DOHH2 (cell line): Measurements from ENCODE around the gene PYGO2.
"Not testable (repeated sequence)": the region's sequence is repeated elsewhere in the genome, so short reads cannot be mapped to it uniquely, and the experiment has no call there.

ENCODE experiments used
- H3F3A ChIP-seq: fragments of 200-600 bp; sonication (generic), shearing (Covaris generic); 2 replicates; pipeline ENCODE4 v1.6.0; 2016; ENCODE audit warnings: antibody characterized with exemption, mild to moderate bottlenecking; ENCODE audit not compliant: control insufficient read depth, insufficient read depth
- H3K27ac ChIP-seq: fragments of 200-600 bp; sonication (generic); 2 replicates; pipeline ENCODE4 v1.5.1; 2014; ENCODE audit warnings: low read depth, mild to moderate bottlenecking, low read length, moderate library complexity
- H3K27me3 ChIP-seq: fragments of 200-600 bp; sonication (generic); 2 replicates; pipeline ENCODE4 v1.6.1; 2014; ENCODE audit warnings: mild to moderate bottlenecking, low read length, mixed read lengths; ENCODE audit not compliant: control insufficient read depth
- H3K36me3 ChIP-seq: fragments of 200-600 bp; sonication (generic); 2 replicates; pipeline ENCODE4 v1.6.1; 2014; ENCODE audit warnings: mild to moderate bottlenecking, low read length, moderate library complexity, mixed read lengths; ENCODE audit not compliant: control insufficient read depth
- H3K4me1 ChIP-seq: fragments of 200-600 bp; sonication (generic); 2 replicates; pipeline ENCODE4 v1.6.1; 2014; ENCODE audit warnings: mild to moderate bottlenecking, low read length, mixed read lengths; ENCODE audit not compliant: control insufficient read depth
- H3K4me2 ChIP-seq: fragments of 200-600 bp; sonication (generic); 2 replicates; pipeline ENCODE4 v1.6.0; 2014; ENCODE audit warnings: mild to moderate bottlenecking, low read length, moderate library complexity
- H3K4me3 ChIP-seq: fragments of 200-600 bp; sonication (generic); 2 replicates; pipeline ENCODE4 v1.5.1; 2014; ENCODE audit warnings: mild to moderate bottlenecking, low read length, mixed read lengths
- H3K79me2 ChIP-seq: fragments of 200-600 bp; sonication (generic); 2 replicates; pipeline ENCODE4 v1.6.1; 2014; ENCODE audit warnings: mild to moderate bottlenecking, low read length, mixed read lengths; ENCODE audit not compliant: control insufficient read depth
- H3K9me2 ChIP-seq: fragments of 200-600 bp; sonication (generic); replicated peaks from 2 replicates; pipeline ENCODE4 v1.6.1; 2014; ENCODE audit warnings: mild to moderate bottlenecking, low read length, mixed read lengths; ENCODE audit not compliant: control insufficient read depth
- H3K9me3 ChIP-seq: fragments of 200-600 bp; sonication (generic); 2 replicates; pipeline ENCODE4 v1.6.1; 2014; ENCODE audit warnings: antibody characterized with exemption, low read length, mixed read lengths; ENCODE audit not compliant: control insufficient read depth, insufficient read depth
- H4K20me1 ChIP-seq: fragments of 200-600 bp; sonication (generic); 2 replicates; pipeline ENCODE4 v1.6.0; 2014; ENCODE audit warnings: low read depth, mild to moderate bottlenecking, antibody characterized with exemption, low read length, moderate library complexity; ENCODE audit not compliant: control insufficient read depth, insufficient read depth
- CTCF ChIP-seq: fragments of 200-600 bp; sonication (generic); IDR thresholded peaks from one replicate; pipeline ENCODE4 v1.5.1; 2014; ENCODE audit warnings: antibody characterized with exemption, mild to moderate bottlenecking, low read depth, low read length; ENCODE audit not compliant: poor library complexity, severe bottlenecking
- EZH2phosphoT487 ChIP-seq: fragments of 200-600 bp; sonication (generic); IDR thresholded peaks from 2 replicates; pipeline ENCODE4 v1.6.1; 2017; ENCODE audit warnings: borderline replicate concordance, mild to moderate bottlenecking, antibody characterized with exemption, low read length, moderate library complexity, mixed read lengths

PYGO2 gene

GRCh38 chr1:154978360-154978759 is 16.8 kb upstream of the PYGO2 start:
- Histone ChIP-seq H3K36me3 (peaks cover 61% of the 10 kb centered on the region), H3K9me3 (no peaks in the 10 kb centered on the region), H3F3A (peaks cover 24% of the 10 kb centered on the region), H3K4me3 (no peak overlapping the region), H3K4me1 (peaks cover 42% of the 10 kb centered on the region), H3K27ac (no peak overlapping the region), H3K79me2 (peaks cover 83% of the 10 kb centered on the region), H3K4me2 (no peak overlapping the region), H4K20me1 (peaks cover 7% of the 10 kb centered on the region; the same call in 1 of the 2 replicates), H3K27me3 (no peaks in the 10 kb centered on the region), H3K9me2 (no peaks in the 10 kb centered on the region)
- TF ChIP-seq CTCF (no peak), EZH2phosphoT487 (no peak)

GRCh38 chr1:154977762-154978161 is 16.2 kb upstream of the PYGO2 start:
- not testable (repeated sequence) for H3K9me2 ChIP-seq, H4K20me1 ChIP-seq, H3K9me3 ChIP-seq, H3K4me3 ChIP-seq, H3K27ac ChIP-seq, H3K27me3 ChIP-seq
- peak overlapping the region; percentile 83; the same call in 1 of the 2 replicates for H3K4me2 ChIP-seq
- peaks cover 63% of the 10 kb centered on the region for H3K36me3 ChIP-seq
- peaks cover 46% of the 10 kb centered on the region for H3K4me1 ChIP-seq
- H3F3A ChIP-seq, result peaks cover 24% of the 10 kb centered on the region
- peaks cover 86% of the 10 kb centered on the region for H3K79me2 ChIP-seq

- H3K27ac ChIP-seq, result peak overlapping the region; percentile 82
- H3K9me3 ChIP-seq, result no peaks in the 10 kb centered on the region
- no peak for TF ChIP-seq EZH2phosphoT487
- TF ChIP-seq CTCF, result no peak
- peaks cover 50% of the 10 kb centered on the region for H3K4me1 ChIP-seq
- H3K36me3 ChIP-seq, result peaks cover 57% of the 10 kb centered on the region
- H3K4me3 ChIP-seq, result peak overlapping the region; percentile 95
- peak overlapping the region; percentile 83 for H3K4me2 ChIP-seq
- H3F3A ChIP-seq, result peaks cover 21% of the 10 kb centered on the region
- peaks cover 14% of the 10 kb centered on the region; the same call in 1 of the 2 replicates for H4K20me1 ChIP-seq
- H3K27me3 ChIP-seq, result no peaks in the 10 kb centered on the region
- no peaks in the 10 kb centered on the region for H3K9me2 ChIP-seq
- H3K79me2 ChIP-seq, result peaks cover 87% of the 10 kb centered on the region
Observed at GRCh38 chr1:154975409-154976059, 14.0 kb upstream of the PYGO2 start.

GRCh38 chr1:154974808-154975408 is 13.3 kb upstream of the PYGO2 start:
- Histone ChIP-seq H3K4me3 (peak overlapping the region; percentile 95), H3K9me2 (no peaks in the 10 kb centered on the region), H3K4me2 (peak overlapping the region; percentile 83), H3K79me2 (peaks cover 90% of the 10 kb centered on the region), H4K20me1 (peaks cover 14% of the 10 kb centered on the region; the same call in 1 of the 2 replicates), H3K36me3 (peaks cover 59% of the 10 kb centered on the region), H3F3A (peaks cover 21% of the 10 kb centered on the region), H3K9me3 (no peaks in the 10 kb centered on the region), H3K4me1 (peaks cover 54% of the 10 kb centered on the region), H3K27me3 (no peaks in the 10 kb centered on the region), H3K27ac (peak overlapping the region; percentile 82)
- TF ChIP-seq EZH2phosphoT487, result no peak
- TF ChIP-seq CTCF, result no peak
